Measurements from ENCODE around the gene MET. TPM values are rescaled to one million over a fixed set of nuclear protein-coding genes. Genes with fewer than 3 reads are reported as not detected.
A peak's percentile ranks its signal among the peaks of the same experiment; 100 is the strongest.

MET gene
- total RNA-seq, 1 donor from 2014 or later, result 22.8 TPM

- H3K27me3 Mint-ChIP-seq (ENCODE audit: low read depth), result peaks cover 23% of the 10 kb centered on the region
- DNase-seq (ENCODE audit: low spot score in 2 of 2, unreplicated experiment in 2 of 2), result no peak
- H3K4me3 Mint-ChIP-seq, result peak overlapping the region; percentile 31
- no peaks in the 10 kb centered on the region for H3K9me3 Mint-ChIP-seq
- TF ChIP-seq CTCF (IDR thresholded peaks at IDR 0.05; ENCODE audit: unreplicated experiment), result no peak
- H3K27ac Mint-ChIP-seq, result no peak overlapping the region
- H3K4me1 Mint-ChIP-seq, result peaks cover 38% of the 10 kb centered on the region
- H3K36me3 Mint-ChIP-seq, result no peaks in the 10 kb centered on the region
Measured at GRCh38 chr7:116670409-116671015, 1.5 kb upstream of the MET start.

- no peak overlapping the region for H3K27ac Mint-ChIP-seq
- H3K9me3 Mint-ChIP-seq, result no peaks in the 10 kb centered on the region
- H3K27me3 Mint-ChIP-seq (ENCODE audit: low read depth), result peaks cover 25% of the 10 kb centered on the region
- peak overlapping the region; percentile 87 for H3K4me3 Mint-ChIP-seq
- TF ChIP-seq CTCF (IDR thresholded peaks at IDR 0.05; ENCODE audit: unreplicated experiment), result no peak
- DNase-seq (ENCODE audit: low spot score in 2 of 2, unreplicated experiment in 2 of 2), result no peak
- peaks cover 39% of the 10 kb centered on the region for H3K4me1 Mint-ChIP-seq
- no peaks in the 10 kb centered on the region for H3K36me3 Mint-ChIP-seq
Measured at GRCh38 chr7:116671111-116671510, 885 bp upstream of the MET start.

DNA sequence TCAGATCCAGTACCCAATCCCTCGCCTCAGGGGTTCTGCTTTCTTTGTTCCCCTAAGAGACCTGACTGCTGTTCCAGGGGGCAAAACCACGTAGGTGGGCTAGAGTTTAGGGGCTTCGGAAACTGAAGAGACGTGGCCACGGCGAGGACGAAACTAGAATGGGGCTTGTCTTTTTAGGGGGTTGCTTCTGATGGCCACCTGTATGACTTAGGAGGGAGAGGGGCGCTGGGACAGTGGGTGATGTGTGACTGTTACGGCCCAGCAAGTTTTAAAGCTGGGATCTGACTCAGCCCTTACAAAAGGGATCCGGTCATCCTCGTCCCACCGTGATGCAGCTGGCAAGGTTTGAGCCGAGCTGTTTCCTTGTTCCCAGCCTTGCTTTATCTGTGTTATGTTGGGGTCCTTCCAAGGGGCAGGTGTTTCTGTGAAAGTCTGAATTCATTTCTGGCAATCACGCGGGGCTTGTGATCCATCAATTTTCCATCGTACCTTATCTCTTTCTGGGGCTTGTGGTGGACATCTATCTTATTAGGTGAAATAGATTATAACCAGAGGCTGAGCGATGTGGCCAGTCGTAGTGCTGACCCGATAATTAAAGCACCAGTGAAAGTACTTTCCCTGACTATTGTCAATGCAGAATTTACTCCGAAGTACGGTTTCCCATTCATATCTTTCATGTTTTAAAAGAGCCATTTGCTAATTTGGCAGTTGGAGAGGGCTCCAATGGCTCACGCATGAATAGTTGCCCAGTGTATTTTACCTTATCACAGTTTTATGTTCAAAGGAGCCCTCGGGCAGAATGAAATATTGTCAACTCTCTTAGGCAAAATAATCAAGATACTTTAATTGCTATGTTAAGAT is 830 bp downstream of the MET start:
- TF ChIP-seq CTCF (IDR thresholded peaks at IDR 0.05; ENCODE audit: unreplicated experiment), result no peak
- Mint-ChIP-seq H3K27me3 (ENCODE audit: low read depth) (peaks cover 27% of the 10 kb centered on the region), H3K36me3 (no peaks in the 10 kb centered on the region), H3K9me3 (no peaks in the 10 kb centered on the region), H3K4me1 (peaks cover 45% of the 10 kb centered on the region), H3K27ac (peak overlapping the region; percentile 82), H3K4me3 (peak overlapping the region; percentile 78)
- no peak for DNase-seq (ENCODE audit: low spot score in 2 of 2, unreplicated experiment in 2 of 2)

- Mint-ChIP-seq H3K9me3 (no peaks in the 10 kb centered on the region), H3K4me3 (peak overlapping the region; percentile 78), H3K27ac (peak overlapping the region; percentile 82), H3K4me1 (peaks cover 47% of the 10 kb centered on the region), H3K27me3 (ENCODE audit: low read depth) (peaks cover 27% of the 10 kb centered on the region), H3K36me3 (no peaks in the 10 kb centered on the region)
- TF ChIP-seq CTCF (IDR thresholded peaks at IDR 0.05; ENCODE audit: unreplicated experiment), result no peak
- DNase-seq (ENCODE audit: low spot score in 2 of 2, unreplicated experiment in 2 of 2), result no peak
Measured at GRCh38 chr7:116673457-116673865, 1.5 kb downstream of the MET start.

DNA sequence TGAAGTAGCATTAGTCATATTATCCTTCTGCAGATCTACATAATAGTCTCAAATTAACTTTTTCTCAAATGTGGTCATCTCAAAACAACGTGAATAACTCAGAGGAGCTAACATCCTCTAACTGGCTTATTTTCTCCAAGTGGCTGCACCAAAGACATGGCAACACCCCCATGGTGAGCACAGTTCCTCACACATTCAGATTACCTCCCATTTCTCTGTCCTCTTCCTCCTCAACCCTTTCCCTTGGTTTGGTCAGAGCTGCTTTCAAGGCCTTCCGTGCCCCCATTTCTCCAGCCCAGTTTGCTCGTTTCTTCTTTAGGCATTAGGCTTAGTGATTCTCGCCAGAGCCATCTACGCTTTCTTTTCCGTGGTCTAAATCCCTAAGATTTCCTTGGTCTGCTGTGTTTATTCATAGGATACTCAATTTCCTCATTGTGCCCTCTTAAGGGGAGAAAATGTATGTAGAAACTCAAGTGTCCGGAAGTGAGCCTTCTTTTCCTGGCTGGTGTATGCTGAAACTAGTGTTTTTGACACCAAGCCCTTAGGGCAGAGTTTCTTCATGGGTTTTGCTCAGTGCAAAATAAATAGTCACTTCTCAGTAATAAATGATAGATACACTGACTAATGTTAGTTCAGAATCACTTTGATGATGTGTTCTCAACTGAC is 2.6 kb downstream of the MET start:
- H3K4me1 Mint-ChIP-seq, result peaks cover 54% of the 10 kb centered on the region
- H3K4me3 Mint-ChIP-seq, result no peak overlapping the region

More for the DNA sequence above, 2.6 kb downstream of the MET start:
- TF ChIP-seq CTCF (IDR thresholded peaks at IDR 0.05; ENCODE audit: unreplicated experiment), result no peak
- no peaks in the 10 kb centered on the region for H3K36me3 Mint-ChIP-seq
- H3K9me3 Mint-ChIP-seq, result no peaks in the 10 kb centered on the region
- DNase-seq (ENCODE audit: low spot score in 2 of 2, unreplicated experiment in 2 of 2), result no peak
- peak overlapping the region; percentile 39 for H3K27ac Mint-ChIP-seq
- H3K27me3 Mint-ChIP-seq (ENCODE audit: low read depth), result peaks cover 27% of the 10 kb centered on the region

Measured in mesothelial cell of epicardium (in vitro differentiated cells).